Pancreas (tissue), 10 donors: ENCODE data around the gene CLEC14A. TPM values are rescaled to one million over a fixed set of nuclear protein-coding genes. Genes with fewer than 3 reads are reported as not detected.

Experiments
- ATAC-seq, 4 donors: fragments of 200-7000 bp; cut with Tn5 transposase; one replicate each; pipeline versions ENCODE4 v1.8.0 to v1.9.1; 2020; ENCODE audit warnings: mild to moderate bottlenecking in 4 of 4, moderate library complexity in 4 of 4
- DNase-seq, 6 donors: peaks; one replicate each; pipeline ENCODE4 v3.0.0-alpha.2; 2020
- FAIRE-seq: peaks from 2 replicates; lab custom pipeline; 2012; peaks lifted over from hg19 to GRCh38; lab: Jason Lieb, UNC
- H3K27ac ChIP-seq, 4 donors: fragments of 200-600 bp; sonication (generic); 1 replicate in 3 of 4; 2 replicates in 1 of 4; pipeline versions ENCODE4 v1.5.0 to v1.8.0; 2020
- H3K27me3 ChIP-seq, 4 donors: fragments of 200-600 bp; one replicate each; pipeline ENCODE4 v1.8.0; 2021
- H3K36me3 ChIP-seq, 3 donors: fragments of 200-600 bp; sonication (generic) in 1 of 3; one replicate each; pipeline versions ENCODE4 v1.5.0 to v1.8.0; 2020 to 2021
- H3K4me1 ChIP-seq, 3 donors: fragments of 200-600 bp; one replicate each; pipeline ENCODE4 v1.8.0; 2021
- H3K4me3 ChIP-seq, 4 donors: fragments of 200-600 bp; sonication (generic) in 2 of 4; one replicate each; pipeline versions ENCODE4 v1.5.0 to v1.8.0; 2020 to 2021
- H3K9me3 ChIP-seq, 4 donors: fragments of 200-600 bp; one replicate each; pipeline ENCODE4 v1.8.0; 2021
- CTCF ChIP-seq, 4 donors: fragments of 200-600 bp; sonication (generic) in 3 of 4; IDR thresholded peaks; one replicate each; pipeline versions ENCODE4 v1.5.0 to v1.8.0; 2021; ENCODE audit warnings: antibody characterized with exemption in 4 of 4
- WGBS, 2 donors: extraction: QIAGEN DNeasy Blood & Tissue Kit; methylation state at CpG; one replicate each; pipeline ENCODE4 v1.1.7; 2013; 5-methylcytosine and 5-hydroxymethylcytosine counted together
- intact Hi-C, 3 donors: fragments of 100-400 bp; cut with DNase I; formaldehyde crosslinking; loops; one replicate each; pipeline versions ENCODE4 v1.11.1 to v1.14.2; 2022
- polyA plus RNA-seq, 2 donors: library from polyadenylated mRNA; stranded (reverse); fragments of 200-250 nt; gene quantifications; one replicate each; pipeline ENCODE4 v1.2.3, GENCODE V29; 2013
- total RNA-seq, 6 donors: library from RNA; stranded (reverse); fragmentation: NEBNext Ultra II Directional in 4 of 6; extraction: Animal tissue kit (Norgen Biotek cat#: 25700) in 4 of 6; gene quantifications; one replicate each; pipeline versions ENCODE4 v1.2.1 to v1.2.4, GENCODE V29; 2021 to 2023
- donor health status: healthy with polysubstance abuse.
- donor health status: DM: no; HTN: no; CAD: no; lungs with moderate emphysema.
- donor health status: DM: no; HTN: no; CAD: no.
- donor health status: control.
- donor health status: control.
- donor health status: Bipolar disorder and iron deficiency.
- donor health status: DM: yes; HTN: yes; CAD: no.
- donor health status: DM: no; HTN: no; CAD: no.
- donor health status: DM: no; HTN: no; CAD: no.
- donor health status: DM: yes; HTN: yes; CAD: no.

The CLEC14A gene
- total and polyA plus RNA-seq, 8 donors = 2.6 to 7.5 (median 3.5) TPM

GRCh38 chr14:38221077-38221476 is 34.8 kb downstream of the CLEC14A start:
- intact Hi-C loops = no loop called here
- ATAC-seq (no peak), DNase-seq (no peak), FAIRE-seq (no peak)
- no peaks in the 10 kb centered on the region for H3K36me3 ChIP-seq
- no peak for TF ChIP-seq CTCF (IDR thresholded peaks at IDR 0.05)
- 85 to 97% methylated on average over 3 of the region's 3 CpGs for WGBS, 2 donors
- H3K4me3 ChIP-seq = no peak overlapping the region
- H3K9me3 ChIP-seq = no peaks in the 10 kb centered on the region
- no peak overlapping the region for H3K27ac ChIP-seq
- no peaks in the 10 kb centered on the region for H3K27me3 ChIP-seq
- no peaks in the 10 kb centered on the region for H3K4me1 ChIP-seq

DNA sequence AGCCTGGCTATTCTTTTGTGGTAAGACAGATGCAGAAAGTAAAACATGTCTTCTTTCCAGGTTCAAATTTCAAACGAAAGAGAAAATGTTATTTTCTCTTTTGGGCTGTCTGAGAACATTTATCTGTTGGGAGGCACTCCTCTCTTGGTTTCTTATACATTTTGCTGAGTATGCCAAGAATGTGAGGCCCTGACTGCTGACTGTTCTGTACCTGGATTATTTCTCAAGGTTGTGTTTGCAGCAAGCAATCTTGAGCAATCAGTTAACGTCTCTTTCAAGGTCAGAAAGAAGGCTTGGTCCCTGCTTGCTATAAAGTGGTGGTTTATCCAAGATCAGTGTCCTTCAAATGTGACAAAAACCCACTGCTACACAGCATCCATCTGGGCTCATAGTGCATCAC is 38.3 kb downstream of the CLEC14A start:
- DNase-seq (no peak), FAIRE-seq (no peak), ATAC-seq (no peak)
- no peak overlapping the region for H3K27ac ChIP-seq
- H3K9me3 ChIP-seq = no peaks in the 10 kb centered on the region
- H3K4me3 ChIP-seq = no peak overlapping the region
- no peaks in the 10 kb centered on the region for H3K36me3 ChIP-seq
- H3K4me1 ChIP-seq = no peaks in the 10 kb centered on the region
- intact Hi-C loops = no loop called here
- no peaks in the 10 kb centered on the region for H3K27me3 ChIP-seq
- no peak for TF ChIP-seq CTCF (IDR thresholded peaks at IDR 0.05)
- 35 to 37% methylated on average over 2 of the region's 2 CpGs for WGBS, 2 donors

DNA sequence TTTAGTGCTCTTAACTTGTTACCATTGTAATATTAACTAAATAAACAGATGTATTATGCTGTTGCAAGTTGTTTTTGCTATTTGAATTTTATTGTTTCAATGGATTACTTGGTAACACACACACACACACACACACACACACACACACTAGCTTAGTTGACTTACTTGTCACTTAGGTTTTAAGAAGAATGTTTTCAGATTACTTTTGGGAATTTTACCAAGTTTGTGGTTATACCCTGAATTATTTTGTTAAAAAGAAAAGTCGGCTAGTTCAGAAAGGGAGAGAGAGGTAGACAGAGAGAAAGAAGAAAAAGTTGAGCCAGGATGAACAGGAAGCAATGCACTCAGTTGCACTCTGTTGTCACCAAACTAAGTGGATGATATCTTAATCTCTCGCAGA is 42.9 kb downstream of the CLEC14A start:
- Histone ChIP-seq H3K4me3 (no peak overlapping the region), H3K27me3 (no peaks in the 10 kb centered on the region), H3K27ac (no peak overlapping the region), H3K9me3 (no peaks in the 10 kb centered on the region), H3K36me3 (no peaks in the 10 kb centered on the region), H3K4me1 (peaks cover 0 to 7% (median 0%) of the 10 kb centered on the region in 3 donors)
- 83 to 89% methylated on average over 2 of the region's 2 CpGs for WGBS, 2 donors
- ATAC-seq (no peak), FAIRE-seq (no peak), DNase-seq (no peak)
- no peak for TF ChIP-seq CTCF (IDR thresholded peaks at IDR 0.05)
- intact Hi-C loops = no loop called here

DNA sequence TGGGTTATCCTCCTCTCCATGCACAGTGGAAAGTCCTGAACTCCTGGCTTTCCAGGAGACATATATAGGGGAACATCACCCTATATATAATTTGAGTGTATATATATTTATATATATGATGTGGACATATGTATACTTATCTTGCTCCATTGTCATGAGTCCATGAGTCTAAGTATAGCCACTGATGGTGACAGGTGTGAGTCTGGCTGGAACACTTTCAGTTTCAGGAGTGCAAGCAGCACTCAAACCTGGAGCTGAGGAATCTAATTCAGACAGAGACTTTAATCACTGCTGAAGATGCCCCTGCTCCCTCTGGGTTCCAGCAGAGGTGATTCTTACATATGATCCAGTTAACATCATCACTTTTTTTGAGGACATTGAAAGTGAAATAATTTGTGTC is 43.8 kb downstream of the CLEC14A start:
- Histone ChIP-seq H3K4me3 (no peak overlapping the region), H3K9me3 (no peaks in the 10 kb centered on the region)

More for the DNA sequence above, 43.8 kb downstream of the CLEC14A start:
- Histone ChIP-seq H3K4me1 (peaks cover 0 to 7% (median 0%) of the 10 kb centered on the region in 3 donors), H3K27ac (no peak overlapping the region), H3K36me3 (no peaks in the 10 kb centered on the region), H3K27me3 (no peaks in the 10 kb centered on the region)
- FAIRE-seq (no peak), DNase-seq (no peak), ATAC-seq (no peak)
- intact Hi-C loops = no loop called here
- TF ChIP-seq CTCF (IDR thresholded peaks at IDR 0.05) = no peak
